Measurements from ENCODE around the gene EWSR1.

Gene EWSR1

DNA sequence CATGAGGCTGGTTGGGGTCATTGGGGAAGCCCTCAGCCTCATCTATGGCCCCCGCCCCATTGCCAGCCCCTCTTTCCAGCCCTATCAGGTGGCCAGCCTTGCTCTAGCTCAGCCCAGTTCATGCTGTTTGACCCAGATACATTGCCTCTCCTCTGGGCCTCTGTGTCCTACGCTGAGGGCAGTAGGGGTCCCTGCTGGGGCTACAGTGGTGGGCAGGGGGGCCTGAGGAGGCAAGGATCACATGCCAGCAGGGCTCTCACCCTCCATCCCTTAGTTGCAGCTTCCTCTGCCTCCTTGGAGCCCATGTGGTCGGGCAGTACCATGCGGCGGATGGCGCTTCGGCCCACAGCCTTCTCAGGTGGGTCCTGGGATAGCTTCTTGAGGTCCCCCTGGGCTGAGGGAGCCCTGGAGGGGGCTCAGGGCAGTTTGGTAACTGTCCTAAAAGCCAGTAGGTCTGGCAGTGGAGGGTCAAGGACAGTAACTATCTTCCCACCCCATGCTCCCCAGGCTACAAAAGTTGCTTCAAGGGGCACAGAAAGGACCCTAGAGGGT is 43.1 kb upstream of the EWSR1 start:
- CTCF ChIA-PET: no interaction called here
- POLR2A ChIA-PET: no interaction called here
- Histone ChIP-seq H3K36me3 (ENCODE audit: control insufficient read depth in 2 of 2, insufficient read depth in 1 of 2, low read length in 2 of 2) (no peaks in the 10 kb centered on the region), H3K4me3 (ENCODE audit: low read depth, low read length) (no peak overlapping the region), H3K9me3 (ENCODE audit: control insufficient read depth, insufficient read depth, low read depth, low read length) (no peaks in the 10 kb centered on the region), H3K27ac (ENCODE audit: extremely low read depth, low read depth, low read length) (no peak overlapping the region), H3K4me1 (ENCODE audit: control insufficient read depth, insufficient read depth, low read length) (no peaks in the 10 kb centered on the region)
- TF ChIP-seq MYNN (tag by site-specific recombination; IDR thresholded peaks at IDR 0.05; ENCODE audit: borderline replicate concordance) (no peak), HOXD13 (CRISPR knock-in tag; IDR thresholded peaks at IDR 0.05; ENCODE audit: borderline replicate concordance) (no peak), HOXC10 (CRISPR knock-in tag; IDR thresholded peaks at IDR 0.05) (no peak), GLI2 (tag by site-specific recombination; IDR thresholded peaks at IDR 0.05; ENCODE audit: borderline replicate concordance, low read depth) (no peak), PBX3 (CRISPR knock-in tag; IDR thresholded peaks at IDR 0.05) (no peak), ZNF302 (tag by site-specific recombination; IDR thresholded peaks at IDR 0.05; ENCODE audit: low read depth) (no peak), ZNF114 (tag by site-specific recombination; IDR thresholded peaks at IDR 0.05) (no peak), KLF16 (tag by site-specific recombination; IDR thresholded peaks at IDR 0.05) (no peak), ZNF624 (tag by site-specific recombination; IDR thresholded peaks at IDR 0.05) (no peak), ZNF473 (tag by site-specific recombination; IDR thresholded peaks at IDR 0.05) (no peak), EGR2 (tag by site-specific recombination; IDR thresholded peaks at IDR 0.05; ENCODE audit: low read depth) (no peak)

DNA sequence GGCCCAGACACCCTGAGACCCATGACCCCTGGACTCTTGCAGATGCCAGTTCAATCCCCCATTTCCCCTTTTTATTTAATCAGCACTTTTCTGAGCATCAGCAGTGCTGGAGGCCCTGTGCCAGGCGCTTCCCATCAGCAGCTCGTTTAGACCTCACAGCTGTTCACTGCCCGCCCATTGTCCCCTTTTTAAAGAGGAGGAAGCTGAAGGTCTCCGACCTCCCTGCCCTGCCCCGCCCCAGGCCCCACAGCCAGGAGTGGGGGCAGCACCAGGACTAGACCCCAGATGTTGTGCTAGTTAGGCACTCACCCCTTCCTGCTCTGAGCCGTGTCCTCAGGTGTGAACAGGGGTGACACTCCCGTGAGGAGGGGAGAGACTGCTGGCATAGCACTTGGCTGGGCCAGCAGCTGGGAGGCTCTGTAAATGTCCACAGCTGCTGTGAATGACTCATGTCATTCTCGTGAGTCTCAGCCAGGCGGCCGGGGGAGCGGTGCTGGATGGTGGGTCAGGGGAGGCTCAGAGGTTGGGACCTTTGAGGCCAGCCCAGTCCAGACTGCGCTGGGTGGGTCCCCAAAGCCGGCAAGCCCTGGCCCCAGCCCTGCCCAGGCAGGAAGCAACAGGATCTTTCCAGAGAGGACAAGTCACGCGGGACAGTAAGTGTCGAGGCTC is 42.5 kb upstream of the EWSR1 start:
- POLR2A ChIA-PET: no interaction called here
- Histone ChIP-seq H3K4me3 (ENCODE audit: low read depth, low read length) (no peak overlapping the region), H3K4me1 (ENCODE audit: control insufficient read depth, insufficient read depth, low read length) (no peaks in the 10 kb centered on the region), H3K9me3 (ENCODE audit: control insufficient read depth, insufficient read depth, low read depth, low read length) (no peaks in the 10 kb centered on the region), H3K36me3 (ENCODE audit: control insufficient read depth in 2 of 2, insufficient read depth in 1 of 2, low read length in 2 of 2) (no peaks in the 10 kb centered on the region), H3K27ac (ENCODE audit: extremely low read depth, low read depth, low read length) (no peak overlapping the region)
- TF ChIP-seq ZNF341 (tag by site-specific recombination; IDR thresholded peaks at IDR 0.05; ENCODE audit: low read depth) (0 out of 2 replicates have a peak, but pooled peaks have one; percentile 16), ZNF585B (tag by site-specific recombination; IDR thresholded peaks at IDR 0.05) (no peak), ZNF514 (tag by site-specific recombination; IDR thresholded peaks at IDR 0.05) (no peak)
- CTCF ChIA-PET: no interaction called here

DNA sequence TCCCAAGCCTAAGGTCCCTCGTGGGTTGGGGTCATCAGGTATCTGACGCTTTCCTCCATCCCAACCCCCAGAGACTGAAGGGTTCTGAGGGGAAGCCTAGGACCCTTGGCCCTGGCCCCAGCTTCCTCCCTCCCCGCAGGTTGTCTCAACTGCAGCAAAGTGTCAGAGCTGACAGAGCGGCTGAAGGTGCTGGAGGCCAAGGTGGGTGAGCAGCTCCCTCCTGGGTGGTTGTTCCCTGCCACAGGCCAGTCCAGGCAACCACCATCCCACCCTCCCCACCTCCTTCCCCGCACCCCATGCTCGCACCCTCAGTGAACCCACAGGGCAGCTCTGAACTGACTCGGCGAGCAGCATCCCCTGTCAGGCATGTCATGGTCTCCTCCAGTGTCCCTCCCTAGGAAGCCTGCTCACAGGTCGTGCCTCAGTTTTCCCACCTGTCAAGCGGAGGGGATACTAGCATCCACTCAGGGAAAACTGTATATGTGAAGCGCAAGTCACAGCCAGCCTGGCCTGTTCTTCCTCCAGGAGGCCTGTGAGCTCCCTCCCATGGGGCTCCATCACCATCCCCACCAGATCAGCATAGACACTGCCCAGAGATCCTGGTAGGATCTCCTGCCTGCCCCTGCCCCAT is 41.6 kb upstream of the EWSR1 start:
- Histone ChIP-seq H3K36me3 (ENCODE audit: control insufficient read depth in 2 of 2, insufficient read depth in 1 of 2, low read length in 2 of 2) (no peaks in the 10 kb centered on the region), H3K9me3 (ENCODE audit: control insufficient read depth, insufficient read depth, low read depth, low read length) (no peaks in the 10 kb centered on the region), H3K27ac (ENCODE audit: extremely low read depth, low read depth, low read length) (no peak overlapping the region), H3K4me1 (ENCODE audit: control insufficient read depth, insufficient read depth, low read length) (no peaks in the 10 kb centered on the region), H3K4me3 (ENCODE audit: low read depth, low read length) (no peak overlapping the region)
- ChIA-PET CTCF (interaction anchor here (0.7 kb wide), 1 partner anchor 856 kb away, joined by 6 read pairs; no protein-coding TSS in a partner anchor), POLR2A (no interaction called here)
- TF ChIP-seq HOXC10 (CRISPR knock-in tag; IDR thresholded peaks at IDR 0.05): no peak

GRCh38 chr22:29230972-29231875 is 36.8 kb upstream of the EWSR1 start:
- Histone ChIP-seq H3K36me3 (ENCODE audit: control insufficient read depth in 2 of 2, insufficient read depth in 1 of 2, low read length in 2 of 2) (no peaks in the 10 kb centered on the region), H3K4me3 (ENCODE audit: low read depth, low read length) (no peak overlapping the region), H3K4me1 (ENCODE audit: control insufficient read depth, insufficient read depth, low read length) (no peaks in the 10 kb centered on the region), H3K27ac (ENCODE audit: extremely low read depth, low read depth, low read length) (no peak overlapping the region), H3K9me3 (ENCODE audit: control insufficient read depth, insufficient read depth, low read depth, low read length) (no peaks in the 10 kb centered on the region)
- no peak for TF ChIP-seq ZNF202 (tag by site-specific recombination; IDR thresholded peaks at IDR 0.05; ENCODE audit: borderline replicate concordance)
- no peak for TF ChIP-seq ZNF19 (tag by site-specific recombination; IDR thresholded peaks at IDR 0.05; ENCODE audit: low read depth)
- TF ChIP-seq, protein P1, sequence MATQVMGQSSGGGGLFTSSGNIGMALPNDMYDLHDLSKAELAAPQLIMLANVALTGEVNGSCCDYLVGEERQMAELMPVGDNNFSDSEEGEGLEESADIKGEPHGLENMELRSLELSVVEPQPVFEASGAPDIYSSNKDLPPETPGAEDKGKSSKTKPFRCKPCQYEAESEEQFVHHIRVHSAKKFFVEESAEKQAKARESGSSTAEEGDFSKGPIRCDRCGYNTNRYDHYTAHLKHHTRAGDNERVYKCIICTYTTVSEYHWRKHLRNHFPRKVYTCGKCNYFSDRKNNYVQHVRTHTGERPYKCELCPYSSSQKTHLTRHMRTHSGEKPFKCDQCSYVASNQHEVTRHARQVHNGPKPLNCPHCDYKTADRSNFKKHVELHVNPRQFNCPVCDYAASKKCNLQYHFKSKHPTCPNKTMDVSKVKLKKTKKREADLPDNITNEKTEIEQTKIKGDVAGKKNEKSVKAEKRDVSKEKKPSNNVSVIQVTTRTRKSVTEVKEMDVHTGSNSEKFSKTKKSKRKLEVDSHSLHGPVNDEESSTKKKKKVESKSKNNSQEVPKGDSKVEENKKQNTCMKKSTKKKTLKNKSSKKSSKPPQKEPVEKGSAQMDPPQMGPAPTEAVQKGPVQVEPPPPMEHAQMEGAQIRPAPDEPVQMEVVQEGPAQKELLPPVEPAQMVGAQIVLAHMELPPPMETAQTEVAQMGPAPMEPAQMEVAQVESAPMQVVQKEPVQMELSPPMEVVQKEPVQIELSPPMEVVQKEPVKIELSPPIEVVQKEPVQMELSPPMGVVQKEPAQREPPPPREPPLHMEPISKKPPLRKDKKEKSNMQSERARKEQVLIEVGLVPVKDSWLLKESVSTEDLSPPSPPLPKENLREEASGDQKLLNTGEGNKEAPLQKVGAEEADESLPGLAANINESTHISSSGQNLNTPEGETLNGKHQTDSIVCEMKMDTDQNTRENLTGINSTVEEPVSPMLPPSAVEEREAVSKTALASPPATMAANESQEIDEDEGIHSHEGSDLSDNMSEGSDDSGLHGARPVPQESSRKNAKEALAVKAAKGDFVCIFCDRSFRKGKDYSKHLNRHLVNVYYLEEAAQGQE (tag by site-specific recombination; IDR thresholded peaks at IDR 0.05): no peak
- no peak for TF ChIP-seq ZNF366 (tag by site-specific recombination; conservative IDR thresholded peaks at IDR 0.05)
- TF ChIP-seq ZNF610 (tag by site-specific recombination; IDR thresholded peaks at IDR 0.05; ENCODE audit: borderline replicate concordance): no peak
- CTCF ChIA-PET: interaction anchor here (0.5 kb wide), 1 partner anchor 26 kb away, joined by 4 read pairs; no protein-coding TSS in a partner anchor
- POLR2A ChIA-PET: no interaction called here

Data from HEK293 (cell line).